Measurements from ENCODE around the gene U2AF1L4.

GRCh38 chr19:35777961-35778360, 32.7 kb upstream of the U2AF1L4 start:
- TF ChIP-seq MAX (IDR thresholded peaks at IDR 0.05; ENCODE audit: low read depth, low read length) (no peak), CTCF (IDR thresholded peaks at IDR 0.05; ENCODE audit: low read depth, low read length) (no peak)

Measured in NB4 (cell line).